OCI-LY1 (cell line): ENCODE results near the gene CCR7.

Experiments used
- H2AFZ ChIP-seq: fragments of 200-600 bp; sonication (generic), shearing (Covaris generic); 2 replicates; pipeline ENCODE4 v1.6.0; 2014; ENCODE audit warnings: antibody characterized with exemption, mild to moderate bottlenecking, low read length
- H3F3A ChIP-seq: fragments of 200-600 bp; sonication (generic), shearing (Covaris generic); 2 replicates; pipeline ENCODE4 v1.6.0; 2014; ENCODE audit warnings: mild to moderate bottlenecking, antibody characterized with exemption, low read length, moderate library complexity; ENCODE audit not compliant: insufficient read depth
- H3K27ac ChIP-seq: fragments of 200-600 bp; sonication (generic); 2 replicates; pipeline ENCODE4 v1.5.1; 2014; ENCODE audit warnings: low read length, mixed run types, mild to moderate bottlenecking, low read depth; ENCODE audit not compliant: poor library complexity, severe bottlenecking
- H3K27me3 ChIP-seq: fragments of 200-600 bp; sonication (generic); 2 replicates; pipeline ENCODE4 v1.6.0; 2014; ENCODE audit warnings: antibody characterized with exemption, mild to moderate bottlenecking, low read length, moderate library complexity; ENCODE audit not compliant: insufficient read depth
- H3K36me3 ChIP-seq: fragments of 200-600 bp; sonication (generic); 2 replicates; pipeline ENCODE4 v1.6.1; 2014; ENCODE audit warnings: mild to moderate bottlenecking, antibody characterized with exemption, low read length, moderate library complexity, mixed read lengths; ENCODE audit not compliant: insufficient read depth
- H3K4me1 ChIP-seq: fragments of 200-600 bp; sonication (generic); 2 replicates; pipeline ENCODE4 v1.5.1; 2014; ENCODE audit warnings: mild to moderate bottlenecking, low read length, moderate library complexity; ENCODE audit not compliant: insufficient read depth, severe bottlenecking
- H3K4me2 ChIP-seq: fragments of 200-600 bp; sonication (generic), shearing (Covaris generic); 2 replicates; pipeline ENCODE4 v1.6.1; 2014; ENCODE audit warnings: low read length
- H3K4me3 ChIP-seq: fragments of 200-600 bp; sonication (generic); 2 replicates; pipeline ENCODE4 v1.5.1; 2014; ENCODE audit warnings: low read length, low read depth, mild to moderate bottlenecking, mixed read lengths; ENCODE audit not compliant: poor library complexity, severe bottlenecking
- H3K79me2 ChIP-seq: fragments of 200-600 bp; shearing (Covaris generic); 2 replicates; pipeline ENCODE4 v1.6.1; 2016; ENCODE audit warnings: mixed run types, low read length, mixed read lengths; ENCODE audit not compliant: insufficient read depth
- H3K9ac ChIP-seq: fragments of 200-600 bp; sonication (generic), shearing (Covaris generic); 2 replicates; pipeline ENCODE4 v1.6.1; 2014; ENCODE audit warnings: mild to moderate bottlenecking, low read length, mixed read lengths
- H3K9me2 ChIP-seq: fragments of 200-600 bp; sonication (generic), shearing (Covaris generic); 2 replicates; pipeline ENCODE4 v1.6.1; 2014; ENCODE audit warnings: low read depth, mild to moderate bottlenecking, low read length, mixed read lengths
- H3K9me3 ChIP-seq: fragments of 200-600 bp; shearing (Covaris generic); 2 replicates; pipeline ENCODE4 v1.6.1; 2014; ENCODE audit warnings: low read length, mixed read lengths
- H4K20me1 ChIP-seq: fragments of 200-600 bp; sonication (generic), shearing (Covaris generic); 2 replicates; pipeline ENCODE4 v1.6.0; 2016; ENCODE audit warnings: mild to moderate bottlenecking, low read length; ENCODE audit not compliant: insufficient read depth
- CTCF ChIP-seq: fragments of 200-600 bp; sonication (generic), shearing (Covaris generic); IDR thresholded peaks from 2 replicates; pipeline ENCODE4 v1.5.1; 2017; ENCODE audit warnings: mild to moderate bottlenecking, antibody characterized with exemption, low read length, moderate library complexity, mixed read lengths
- EZH2 ChIP-seq: fragments of 200-600 bp; sonication (generic), shearing (Covaris generic); IDR thresholded peaks from 2 replicates; pipeline ENCODE4 v1.8.0; 2017; ENCODE audit warnings: borderline replicate concordance, mixed run types, mild to moderate bottlenecking, antibody characterized with exemption, low read length, moderate library complexity, mixed read lengths

The CCR7 gene

GRCh38 chr17:40568074-40568836, 3.0 kb upstream of the CCR7 start:
- Histone ChIP-seq H3K36me3 (no peaks in the 10 kb centered on the region), H3K27ac (no peak overlapping the region), H3K4me2 (no peak overlapping the region), H3K9me2 (no peaks in the 10 kb centered on the region), H3K79me2 (no peaks in the 10 kb centered on the region), H3F3A (no peaks in the 10 kb centered on the region), H3K9me3 (peaks cover 8% of the 10 kb centered on the region), H3K27me3 (peaks cover 10% of the 10 kb centered on the region), H3K4me3 (no peak overlapping the region), H4K20me1 (no peaks in the 10 kb centered on the region), H3K4me1 (peaks cover 19% of the 10 kb centered on the region), H3K9ac (no peak overlapping the region), H2AFZ (no peak overlapping the region)
- TF ChIP-seq CTCF: no peak
- TF ChIP-seq EZH2: no peak

GRCh38 chr17:40567377-40567776, 2.1 kb upstream of the CCR7 start:
- Histone ChIP-seq H3F3A (no peaks in the 10 kb centered on the region), H3K9ac (no peak overlapping the region), H3K27me3 (peaks cover 10% of the 10 kb centered on the region), H3K4me1 (peaks cover 23% of the 10 kb centered on the region), H3K4me3 (no peak overlapping the region), H3K36me3 (no peaks in the 10 kb centered on the region), H3K27ac (no peak overlapping the region), H2AFZ (no peak overlapping the region), H4K20me1 (no peaks in the 10 kb centered on the region), H3K9me2 (no peaks in the 10 kb centered on the region), H3K4me2 (no peak overlapping the region), H3K9me3 (peaks cover 8% of the 10 kb centered on the region), H3K79me2 (no peaks in the 10 kb centered on the region)
- TF ChIP-seq EZH2: no peak
- TF ChIP-seq CTCF: no peak

- Histone ChIP-seq H3K79me2 (no peaks in the 10 kb centered on the region), H3K27me3 (peaks cover 10% of the 10 kb centered on the region), H3K4me1 (peaks cover 30% of the 10 kb centered on the region), H2AFZ (no peak overlapping the region), H3K9me3 (peaks cover 8% of the 10 kb centered on the region), H3K9me2 (no peaks in the 10 kb centered on the region), H3K36me3 (no peaks in the 10 kb centered on the region), H3K4me3 (no peak overlapping the region), H4K20me1 (no peaks in the 10 kb centered on the region), H3F3A (no peaks in the 10 kb centered on the region), H3K4me2 (no peak overlapping the region), H3K9ac (no peak overlapping the region), H3K27ac (no peak overlapping the region)
- no peak for TF ChIP-seq EZH2
- TF ChIP-seq CTCF: no peak
These were observed 617 bp upstream of the CCR7 start for GRCh38 chr17:40565769-40566409.
